ENCODE measurements around the gene CAPN5. TPM values are rescaled to one million over a fixed set of nuclear protein-coding genes. Genes with fewer than 3 reads are reported as not detected.
A peak's percentile ranks its signal among the peaks of the same experiment; 100 is the strongest.
"Not testable (repeated sequence)": the region's sequence is repeated elsewhere in the genome, so short reads cannot be mapped to it uniquely, and the experiment has no call there.

The CAPN5 gene
- total RNA-seq, 1 experiment from 2014 or later, result 13.1 TPM

GRCh38 chr11:77096591-77097019 lies 29.8 kb downstream of the CAPN5 start:
- DNase-seq (ENCODE audit: low read depth), result no peak

GRCh38 chr11:77097180-77097579 lies 30.4 kb downstream of the CAPN5 start:
- not testable (repeated sequence) for DNase-seq (ENCODE audit: low read depth)

- DNase-seq (ENCODE audit: low read depth), result no peak
These were observed 33.6 kb downstream of the CAPN5 start for GRCh38 chr11:77100166-77101042.

- no peak for DNase-seq (ENCODE audit: low read depth)
These were observed 34.3 kb downstream of the CAPN5 start for GRCh38 chr11:77101043-77101537.

GRCh38 chr11:77102246-77103210 lies 35.8 kb downstream of the CAPN5 start, which contains the start of gene OMP:
Gene OMP (plus strand): TSS chr11:77102840. CDS start chr11:77102840, 0 bp downstream.
- no peak for DNase-seq (ENCODE audit: low read depth)

- no peak for DNase-seq (ENCODE audit: low read depth)
These were observed 36.5 kb downstream of the CAPN5 start for GRCh38 chr11:77103319-77103718.

- DNase-seq (ENCODE audit: low read depth), result no peak
These were observed 38.0 kb downstream of the CAPN5 start for GRCh38 chr11:77104727-77105126.

GRCh38 chr11:77106321-77106720 lies 39.5 kb downstream of the CAPN5 start:
- peak; percentile 82 for DNase-seq (ENCODE audit: low read depth)

GRCh38 chr11:77106759-77107158 lies 40.0 kb downstream of the CAPN5 start:
- DNase-seq (ENCODE audit: low read depth), result no peak

GRCh38 chr11:77107950-77108349 lies 41.2 kb downstream of the CAPN5 start:
- DNase-seq (ENCODE audit: low read depth), result peak; percentile 99

- no peak for DNase-seq (ENCODE audit: low read depth)
These were observed 41.7 kb downstream of the CAPN5 start for GRCh38 chr11:77108436-77108835.

GRCh38 chr11:77109236-77110019 lies 42.7 kb downstream of the CAPN5 start:
- DNase-seq (ENCODE audit: low read depth), result peak; percentile 78

- DNase-seq (ENCODE audit: low read depth), result no peak
These were observed 44.1 kb downstream of the CAPN5 start for GRCh38 chr11:77110836-77111235.

- DNase-seq (ENCODE audit: low read depth), result peak; percentile 58
These were observed 44.5 kb downstream of the CAPN5 start for GRCh38 chr11:77111277-77111676.

GRCh38 chr11:77111946-77112345 lies 45.2 kb downstream of the CAPN5 start:
- no peak for DNase-seq (ENCODE audit: low read depth)

- no peak for DNase-seq (ENCODE audit: low read depth)
These were observed 46.0 kb downstream of the CAPN5 start for GRCh38 chr11:77112641-77113381.

GRCh38 chr11:77113382-77114088 lies 46.8 kb downstream of the CAPN5 start:
- DNase-seq (ENCODE audit: low read depth), result peak; percentile 63

- no peak for DNase-seq (ENCODE audit: low read depth)
These were observed 47.3 kb downstream of the CAPN5 start for GRCh38 chr11:77114089-77114463.

- no peak for DNase-seq (ENCODE audit: low read depth)
These were observed 48.4 kb downstream of the CAPN5 start for GRCh38 chr11:77115181-77115611.

GRCh38 chr11:77115956-77116355 lies 49.2 kb downstream of the CAPN5 start:
- DNase-seq (ENCODE audit: low read depth), result no peak
